GM12865 (cell line): ENCODE data around the gene CCDC141.
"Not testable (repeated sequence)": the region's sequence is repeated elsewhere in the genome, so short reads cannot be mapped to it uniquely, and the experiment has no call there.

Experiments
- DNase-seq: peaks from one replicate; pipeline ENCODE4 v3.0.0; 2010; ENCODE audit warnings: low read depth
- H3K4me3 ChIP-seq: 2 replicates; pipeline ENCODE4 v1.5.1; 2011; ENCODE audit warnings: mild to moderate bottlenecking, low read depth, low read length, control low read depth
- CTCF ChIP-seq: IDR thresholded peaks from 2 replicates; pipeline ENCODE4 v1.5.1; 2011; ENCODE audit warnings: low read length, control low read depth, low read depth, inconsistent platforms; ENCODE audit not compliant: insufficient read depth; ENCODE audit errors: missing control alignments

The CCDC141 gene

GRCh38 chr2:179020156-179020750 lies 29.7 kb downstream of the CCDC141 start:
- DNase-seq: peak; percentile 67
- no peak overlapping the region for H3K4me3 ChIP-seq
- peak; percentile 64 for TF ChIP-seq CTCF

- no peak for DNase-seq
- H3K4me3 ChIP-seq: no peak overlapping the region
- TF ChIP-seq CTCF: no peak
These were observed 30.7 kb downstream of the CCDC141 start for GRCh38 chr2:179019260-179019659.

GRCh38 chr2:179017773-179018357 lies 32.1 kb downstream of the CCDC141 start:
- no peak for TF ChIP-seq CTCF
- no peak for DNase-seq
- H3K4me3 ChIP-seq: no peak overlapping the region

GRCh38 chr2:179014189-179014588 lies 35.7 kb downstream of the CCDC141 start:
- not testable (repeated sequence) for DNase-seq, H3K4me3 ChIP-seq

- no peak overlapping the region for H3K4me3 ChIP-seq
- DNase-seq: no peak
- no peak for TF ChIP-seq CTCF
These were observed 44.0 kb downstream of the CCDC141 start for GRCh38 chr2:179005976-179006375.

- H3K4me3 ChIP-seq: no peak overlapping the region
- TF ChIP-seq CTCF: no peak
- no peak for DNase-seq
These were observed 50.5 kb downstream of the CCDC141 start for GRCh38 chr2:178999476-178999875.

GRCh38 chr2:178998539-178998938 lies 51.4 kb downstream of the CCDC141 start:
- H3K4me3 ChIP-seq: no peak overlapping the region
- no peak for TF ChIP-seq CTCF
- DNase-seq: no peak
